BLaER1 (cell line): ENCODE data around the gene NKD1.

Experiments
- H3K27ac ChIP-seq: shearing (Covaris generic); formaldehyde crosslinking; 2 replicates; pipeline ENCODE4 v1.8.1; 2022
- H3K27me3 ChIP-seq: shearing (Covaris generic); formaldehyde crosslinking; 2 replicates; pipeline ENCODE4 v1.8.1; 2022
- H3K36me3 ChIP-seq: shearing (Covaris generic); formaldehyde crosslinking; 2 replicates; pipeline ENCODE4 v1.8.1; 2022
- H3K4me1 ChIP-seq: shearing (Covaris generic); formaldehyde crosslinking; 2 replicates; pipeline ENCODE4 v1.8.1; 2022
- H3K4me2 ChIP-seq: shearing (Covaris generic); formaldehyde crosslinking; 2 replicates; pipeline ENCODE4 v1.8.1; 2022
- H3K4me3 ChIP-seq: shearing (Covaris generic); formaldehyde crosslinking; 2 replicates; pipeline ENCODE4 v1.8.1; 2022
- H3K9ac ChIP-seq: shearing (Covaris generic); formaldehyde crosslinking; 2 replicates; pipeline ENCODE4 v1.8.1; 2022
- H3K9me3 ChIP-seq: shearing (Covaris generic); formaldehyde crosslinking; 2 replicates; pipeline ENCODE4 v1.8.1; 2022
- H4K20me1 ChIP-seq: shearing (Covaris generic); formaldehyde crosslinking; 2 replicates; pipeline ENCODE4 v1.8.1; 2022
- Cebpa-rat ChIP-seq: shearing (Covaris generic); IDR thresholded peaks from 2 replicates; pipeline ENCODE4 v1.8.1; 2022

The NKD1 gene

GRCh38 chr16:50528820-50529219 lies 19.4 kb upstream of the NKD1 start:
- Histone ChIP-seq H3K27me3 (no peaks in the 10 kb centered on the region), H3K9ac (no peak overlapping the region), H3K4me1 (no peaks in the 10 kb centered on the region), H3K9me3 (peaks cover 13% of the 10 kb centered on the region), H3K4me3 (no peak overlapping the region), H4K20me1 (no peaks in the 10 kb centered on the region), H3K36me3 (no peaks in the 10 kb centered on the region), H3K27ac (no peak overlapping the region), H3K4me2 (no peak overlapping the region)
- TF ChIP-seq Cebpa-rat: no peak

GRCh38 chr16:50529334-50529733 lies 18.9 kb upstream of the NKD1 start:
- Histone ChIP-seq H3K27me3 (no peaks in the 10 kb centered on the region), H3K4me3 (no peak overlapping the region), H3K36me3 (no peaks in the 10 kb centered on the region), H3K27ac (no peak overlapping the region), H3K4me2 (no peak overlapping the region), H3K9ac (no peak overlapping the region), H4K20me1 (no peaks in the 10 kb centered on the region), H3K4me1 (no peaks in the 10 kb centered on the region), H3K9me3 (peaks cover 13% of the 10 kb centered on the region)
- TF ChIP-seq Cebpa-rat: no peak

GRCh38 chr16:50530277-50531236 lies 17.6 kb upstream of the NKD1 start:
- no peaks in the 10 kb centered on the region for H3K36me3 ChIP-seq
- no peaks in the 10 kb centered on the region for H3K27me3 ChIP-seq
- H3K4me1 ChIP-seq: no peaks in the 10 kb centered on the region
- peaks cover 13% of the 10 kb centered on the region for H3K9me3 ChIP-seq
- no peak overlapping the region for H3K27ac ChIP-seq
- no peak overlapping the region for H3K4me2 ChIP-seq
- no peak for TF ChIP-seq Cebpa-rat
- no peaks in the 10 kb centered on the region for H4K20me1 ChIP-seq
- no peak overlapping the region for H3K9ac ChIP-seq
- no peak overlapping the region for H3K4me3 ChIP-seq

- Histone ChIP-seq H3K9ac (no peak overlapping the region), H3K4me2 (no peak overlapping the region), H3K36me3 (no peaks in the 10 kb centered on the region), H3K4me3 (no peak overlapping the region), H3K27me3 (no peaks in the 10 kb centered on the region), H3K4me1 (no peaks in the 10 kb centered on the region), H3K27ac (no peak overlapping the region), H3K9me3 (peaks cover 13% of the 10 kb centered on the region), H4K20me1 (no peaks in the 10 kb centered on the region)
- no peak for TF ChIP-seq Cebpa-rat
Observed at GRCh38 chr16:50531359-50531758, 16.8 kb upstream of the NKD1 start.

GRCh38 chr16:50531901-50532300 lies 16.3 kb upstream of the NKD1 start:
- no peaks in the 10 kb centered on the region for H3K27me3 ChIP-seq
- H3K36me3 ChIP-seq: no peaks in the 10 kb centered on the region
- no peak overlapping the region for H3K27ac ChIP-seq
- no peak for TF ChIP-seq Cebpa-rat
- H3K4me3 ChIP-seq: no peak overlapping the region
- no peak overlapping the region for H3K4me2 ChIP-seq
- H3K9ac ChIP-seq: no peak overlapping the region
- H3K9me3 ChIP-seq: peaks cover 13% of the 10 kb centered on the region
- H4K20me1 ChIP-seq: no peaks in the 10 kb centered on the region
- H3K4me1 ChIP-seq: no peaks in the 10 kb centered on the region

- H3K27ac ChIP-seq: no peak overlapping the region
- H3K9ac ChIP-seq: no peak overlapping the region
- H3K9me3 ChIP-seq: peaks cover 13% of the 10 kb centered on the region
- no peaks in the 10 kb centered on the region for H4K20me1 ChIP-seq
- no peak overlapping the region for H3K4me2 ChIP-seq
- no peaks in the 10 kb centered on the region for H3K36me3 ChIP-seq
- no peak for TF ChIP-seq Cebpa-rat
- H3K4me3 ChIP-seq: no peak overlapping the region
- H3K4me1 ChIP-seq: no peaks in the 10 kb centered on the region
- H3K27me3 ChIP-seq: no peaks in the 10 kb centered on the region
Observed at GRCh38 chr16:50532576-50532975, 15.6 kb upstream of the NKD1 start.

GRCh38 chr16:50533317-50533716 lies 14.9 kb upstream of the NKD1 start:
- Histone ChIP-seq H3K9me3 (peaks cover 13% of the 10 kb centered on the region), H3K4me2 (no peak overlapping the region), H3K4me3 (no peak overlapping the region), H4K20me1 (no peaks in the 10 kb centered on the region), H3K27me3 (no peaks in the 10 kb centered on the region), H3K4me1 (peaks cover 1% of the 10 kb centered on the region; the same call in 1 of the 2 replicates), H3K27ac (no peak overlapping the region), H3K36me3 (no peaks in the 10 kb centered on the region), H3K9ac (no peak overlapping the region)
- TF ChIP-seq Cebpa-rat: no peak

GRCh38 chr16:50534091-50534490 lies 14.1 kb upstream of the NKD1 start:
- Histone ChIP-seq H4K20me1 (no peaks in the 10 kb centered on the region), H3K36me3 (no peaks in the 10 kb centered on the region), H3K4me1 (peaks cover 9% of the 10 kb centered on the region), H3K27me3 (no peaks in the 10 kb centered on the region), H3K4me3 (no peak overlapping the region), H3K27ac (no peak overlapping the region), H3K9me3 (peaks cover 7% of the 10 kb centered on the region), H3K4me2 (no peak overlapping the region), H3K9ac (no peak overlapping the region)
- no peak for TF ChIP-seq Cebpa-rat

GRCh38 chr16:50534556-50534955 lies 13.6 kb upstream of the NKD1 start:
- H3K9ac ChIP-seq: no peak overlapping the region
- no peaks in the 10 kb centered on the region for H4K20me1 ChIP-seq
- no peak overlapping the region for H3K4me2 ChIP-seq
- no peak overlapping the region for H3K27ac ChIP-seq
- peaks cover 2% of the 10 kb centered on the region for H3K9me3 ChIP-seq
- H3K4me3 ChIP-seq: no peak overlapping the region
- H3K36me3 ChIP-seq: no peaks in the 10 kb centered on the region
- no peak for TF ChIP-seq Cebpa-rat
- no peaks in the 10 kb centered on the region for H3K27me3 ChIP-seq
- peaks cover 14% of the 10 kb centered on the region for H3K4me1 ChIP-seq

GRCh38 chr16:50534958-50535357 lies 13.2 kb upstream of the NKD1 start:
- H3K9me3 ChIP-seq: no peaks in the 10 kb centered on the region; the same call in 1 of the 2 replicates
- H3K36me3 ChIP-seq: no peaks in the 10 kb centered on the region
- no peak overlapping the region for H3K4me3 ChIP-seq
- no peaks in the 10 kb centered on the region for H4K20me1 ChIP-seq
- no peak overlapping the region for H3K9ac ChIP-seq
- peaks cover 18% of the 10 kb centered on the region for H3K4me1 ChIP-seq
- H3K27me3 ChIP-seq: no peaks in the 10 kb centered on the region
- H3K27ac ChIP-seq: no peak overlapping the region
- TF ChIP-seq Cebpa-rat: no peak
- H3K4me2 ChIP-seq: no peak overlapping the region
